Measurements from ENCODE around the gene BARX1.
"Not testable (repeated sequence)": the region's sequence is repeated elsewhere in the genome, so short reads cannot be mapped to it uniquely, and the experiment has no call there.

The BARX1 gene

DNA sequence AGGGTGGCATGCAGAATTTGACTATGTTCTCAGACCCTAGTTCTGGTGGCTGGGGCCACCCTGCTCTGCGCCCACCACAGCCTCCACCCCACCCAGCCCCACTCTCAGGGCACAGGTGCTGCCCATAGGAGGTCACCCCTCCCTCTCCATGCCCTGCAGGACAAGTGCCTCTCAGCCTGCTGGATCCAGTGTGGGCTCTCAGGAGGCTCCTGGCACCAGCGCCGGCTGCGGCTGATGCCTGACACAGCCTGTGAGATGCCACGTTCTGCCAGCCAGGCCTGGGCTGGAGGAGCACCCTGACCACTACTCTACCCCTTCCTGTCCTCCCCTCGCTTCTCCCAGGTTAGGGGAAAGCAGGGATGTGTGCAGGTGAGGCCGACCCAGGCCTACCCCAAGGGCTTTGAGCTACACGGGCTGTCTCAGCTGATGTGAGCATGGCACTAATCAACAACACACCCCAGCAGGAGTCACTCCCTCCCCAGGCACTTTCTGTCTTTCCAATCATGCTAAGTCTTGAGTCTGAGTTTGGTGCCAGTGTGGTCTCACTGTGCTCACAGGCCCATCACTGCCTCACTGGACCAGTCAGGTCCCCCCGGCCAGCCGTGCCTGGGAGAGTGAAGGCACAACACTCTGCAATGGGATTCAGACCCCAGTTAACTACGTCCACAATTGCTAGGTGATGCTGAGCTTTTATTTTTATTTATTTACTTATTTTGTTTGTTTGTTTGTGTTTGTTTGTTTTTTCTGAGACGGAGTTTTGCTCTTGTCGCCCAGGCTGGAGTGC lies 12.1 kb upstream of the BARX1 start:
- no peak overlapping the region for H3K4me3 ChIP-seq (ENCODE audit: low read depth, low read length)

- H3K4me3 ChIP-seq (ENCODE audit: low read depth, low read length) = no peak overlapping the region
Measured at GRCh38 chr9:93965830-93966577, 10.8 kb upstream of the BARX1 start.

DNA sequence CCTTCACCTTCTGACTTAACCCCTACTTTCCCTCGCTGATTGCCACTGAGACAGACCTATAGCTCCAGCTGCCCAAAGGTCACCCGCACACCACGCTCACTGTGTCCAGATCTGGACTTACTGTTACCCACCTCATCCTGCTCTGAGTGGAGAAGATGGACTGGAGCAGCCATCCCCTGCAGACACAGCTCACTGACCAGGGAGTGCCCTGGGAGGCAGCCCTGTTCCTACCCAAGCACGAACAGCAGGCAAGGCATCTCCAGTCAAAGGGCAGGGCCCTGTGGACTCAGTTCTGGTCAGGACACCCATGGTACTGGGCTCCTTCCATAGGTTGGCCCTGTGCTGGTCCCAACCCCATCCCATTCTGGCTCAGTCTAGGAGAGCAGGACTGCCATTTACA lies 9.5 kb upstream of the BARX1 start:
- H3K4me3 ChIP-seq (ENCODE audit: low read depth, low read length) = no peak overlapping the region

GRCh38 chr9:93963969-93964368 lies 8.8 kb upstream of the BARX1 start:
- H3K4me3 ChIP-seq (ENCODE audit: low read depth, low read length) = no peak overlapping the region

DNA sequence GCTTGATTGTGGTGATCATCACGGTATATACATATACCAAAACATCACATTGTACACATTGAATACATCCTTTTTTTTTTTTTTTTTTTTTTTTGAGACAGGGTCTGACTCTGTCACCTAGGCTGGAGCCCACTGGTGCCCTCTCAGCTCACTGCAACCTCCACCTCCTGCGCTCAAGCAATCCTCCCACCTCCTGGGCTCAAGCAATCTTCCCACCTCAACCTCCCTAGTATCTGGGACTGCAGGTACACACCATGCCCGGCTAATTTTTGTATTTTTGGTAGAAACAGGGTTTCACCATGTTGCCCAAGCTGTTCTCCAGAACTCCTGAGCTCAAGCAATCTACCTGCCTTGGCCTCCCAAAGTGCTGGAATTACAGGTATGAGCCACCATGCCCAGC lies 8.3 kb upstream of the BARX1 start:
- H3K4me3 ChIP-seq (ENCODE audit: low read depth, low read length) = not testable (repeated sequence)

GRCh38 chr9:93962561-93963440 lies 7.6 kb upstream of the BARX1 start:
- no peak overlapping the region for H3K4me3 ChIP-seq (ENCODE audit: low read depth, low read length)

DNA sequence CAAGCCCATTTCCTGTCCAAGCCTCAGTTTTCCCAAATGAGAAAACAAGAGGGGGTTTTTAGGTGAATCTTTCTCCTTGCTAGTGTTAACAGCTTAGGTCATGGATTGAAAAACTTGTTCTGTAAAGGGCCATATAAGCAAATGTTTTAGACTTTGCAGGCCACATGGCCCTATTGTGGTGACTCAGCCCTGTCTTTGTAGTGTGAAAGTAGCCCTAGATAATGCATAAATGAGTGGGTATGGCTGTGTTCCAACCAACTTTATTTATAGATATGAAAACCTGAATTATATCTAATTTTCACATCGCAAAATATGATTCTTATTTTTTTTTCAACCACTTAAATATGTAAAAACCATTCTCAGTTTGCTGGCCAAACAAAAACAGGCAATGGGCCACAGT lies 6.9 kb upstream of the BARX1 start:
- H3K4me3 ChIP-seq (ENCODE audit: low read depth, low read length) = no peak overlapping the region

DNA sequence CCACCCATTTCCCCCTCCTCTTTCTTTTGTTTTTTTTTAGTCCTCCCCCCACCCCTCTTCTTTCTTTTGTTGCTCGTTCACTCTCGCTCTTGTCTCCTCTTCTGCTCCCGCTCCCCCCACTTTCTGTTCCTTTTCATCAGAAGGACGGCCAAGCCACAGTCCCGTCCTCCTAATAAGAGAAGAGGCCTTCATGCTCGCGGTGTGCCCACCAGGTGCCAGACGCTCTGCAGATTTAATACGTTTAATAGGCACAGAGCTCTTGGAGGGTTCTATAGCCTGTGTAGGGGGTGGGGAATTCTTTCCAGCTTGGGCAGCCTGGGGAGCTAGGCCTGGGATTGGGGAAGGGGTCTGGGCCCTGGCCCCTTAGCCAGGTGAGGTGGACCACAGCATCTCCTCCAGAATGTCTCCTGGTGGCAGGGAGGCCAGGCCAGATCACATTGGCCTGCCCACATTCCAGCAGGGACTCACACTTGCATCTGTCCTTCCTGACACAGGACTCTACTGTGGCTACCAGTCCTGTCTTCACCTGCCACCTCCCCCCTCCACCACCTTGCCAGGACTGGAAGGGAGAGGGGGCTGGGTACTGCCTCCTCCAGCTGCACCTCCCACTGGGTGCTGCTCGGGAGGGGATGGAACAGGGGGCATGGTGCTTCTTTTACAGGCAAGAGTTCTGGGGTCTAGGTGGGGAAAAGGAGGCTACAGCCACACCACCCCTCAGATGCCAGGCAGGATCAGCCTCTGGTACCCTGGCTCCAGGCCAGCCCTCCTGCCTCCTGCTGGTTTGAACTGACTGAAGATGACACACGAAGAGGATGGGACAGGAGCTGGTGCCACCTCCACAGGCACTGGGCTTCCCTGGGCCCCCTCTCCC lies 6.1 kb upstream of the BARX1 start:
- no peak overlapping the region for H3K4me3 ChIP-seq (ENCODE audit: low read depth, low read length)

DNA sequence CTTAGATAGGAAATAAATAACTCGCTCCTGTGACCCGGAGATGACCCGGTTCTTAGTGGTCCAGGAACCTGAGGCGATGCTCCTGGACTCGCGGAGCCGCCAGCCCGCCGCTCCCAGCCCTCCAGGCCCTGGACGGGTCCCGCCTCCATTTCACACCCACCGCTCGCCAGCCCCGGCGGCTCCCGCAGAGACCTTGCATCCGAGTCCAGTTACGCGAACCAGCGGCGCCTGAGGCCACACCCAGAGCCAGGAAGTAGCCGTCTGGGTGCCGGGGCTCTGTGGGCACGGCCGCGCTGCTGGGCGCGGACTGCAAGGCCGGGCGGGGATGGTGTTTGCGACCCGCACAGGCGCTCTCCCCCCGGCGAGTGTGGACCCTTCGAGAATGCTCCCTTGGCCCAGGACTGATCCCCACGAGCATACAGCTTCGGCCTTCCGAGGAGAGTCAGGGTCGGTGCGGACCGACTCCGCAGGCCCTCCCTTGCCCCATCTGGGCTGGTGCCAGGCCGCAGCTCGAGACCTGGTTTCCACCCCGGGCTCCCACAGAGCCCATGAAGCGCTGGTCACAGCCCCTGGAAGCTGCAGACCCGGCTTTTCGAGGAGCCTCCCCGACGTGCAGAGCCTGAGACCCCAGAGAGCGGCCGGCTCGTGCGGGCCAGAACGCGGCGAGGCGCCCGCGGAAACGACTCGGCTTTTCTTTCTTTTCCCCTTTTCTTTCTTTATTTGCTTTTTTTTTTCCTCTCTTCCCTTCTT lies 5.2 kb upstream of the BARX1 start:
- H3K4me3 ChIP-seq (ENCODE audit: low read depth, low read length) = no peak overlapping the region

GRCh38 chr9:93959739-93960154 lies 4.6 kb upstream of the BARX1 start:
- H3K4me3 ChIP-seq (ENCODE audit: low read depth, low read length) = no peak overlapping the region

DNA sequence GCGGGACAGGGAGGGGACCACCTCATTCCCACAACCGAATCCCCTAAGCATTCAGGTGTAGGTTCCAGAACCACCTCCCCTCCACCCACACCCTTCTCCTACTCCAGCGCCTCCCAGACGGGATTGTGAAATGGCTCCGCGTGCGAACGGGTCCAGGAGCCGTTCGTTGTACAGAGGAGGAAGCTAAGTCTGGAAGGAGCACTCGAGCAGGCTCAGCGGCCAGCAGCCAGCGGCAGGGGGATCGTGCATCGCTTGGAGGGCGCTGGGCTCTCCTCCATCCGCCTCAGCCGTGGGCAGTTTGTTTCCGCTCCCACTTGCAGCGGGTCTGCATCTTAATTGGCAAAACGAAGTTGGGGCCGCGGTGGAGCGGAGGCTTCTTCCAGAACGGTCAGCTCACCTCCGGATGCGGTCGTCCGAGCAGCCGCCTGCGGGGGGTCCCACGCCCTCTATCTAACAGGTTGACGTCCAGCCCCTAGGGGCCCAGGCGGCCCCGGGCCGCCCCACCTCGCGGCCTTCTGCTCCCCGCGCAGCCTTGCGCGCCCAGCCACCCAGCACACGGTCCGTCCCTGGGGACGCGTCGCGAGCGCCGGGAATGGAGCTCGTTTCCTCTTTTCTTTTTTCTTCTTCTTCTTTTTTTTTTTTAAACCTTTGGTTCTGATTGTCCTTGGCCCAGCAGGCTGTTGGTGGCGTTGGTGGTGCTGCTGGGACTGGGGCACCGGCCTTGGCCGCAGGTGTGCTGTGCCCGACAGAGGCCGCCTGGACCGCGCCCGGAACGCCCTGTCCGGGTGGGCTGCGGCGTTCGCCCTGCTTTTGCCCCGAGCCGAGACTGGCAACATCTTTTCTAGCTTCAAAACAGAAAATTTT lies 3.9 kb upstream of the BARX1 start:
- H3K4me3 ChIP-seq (ENCODE audit: low read depth, low read length) = peak overlapping the region; percentile 4

DNA sequence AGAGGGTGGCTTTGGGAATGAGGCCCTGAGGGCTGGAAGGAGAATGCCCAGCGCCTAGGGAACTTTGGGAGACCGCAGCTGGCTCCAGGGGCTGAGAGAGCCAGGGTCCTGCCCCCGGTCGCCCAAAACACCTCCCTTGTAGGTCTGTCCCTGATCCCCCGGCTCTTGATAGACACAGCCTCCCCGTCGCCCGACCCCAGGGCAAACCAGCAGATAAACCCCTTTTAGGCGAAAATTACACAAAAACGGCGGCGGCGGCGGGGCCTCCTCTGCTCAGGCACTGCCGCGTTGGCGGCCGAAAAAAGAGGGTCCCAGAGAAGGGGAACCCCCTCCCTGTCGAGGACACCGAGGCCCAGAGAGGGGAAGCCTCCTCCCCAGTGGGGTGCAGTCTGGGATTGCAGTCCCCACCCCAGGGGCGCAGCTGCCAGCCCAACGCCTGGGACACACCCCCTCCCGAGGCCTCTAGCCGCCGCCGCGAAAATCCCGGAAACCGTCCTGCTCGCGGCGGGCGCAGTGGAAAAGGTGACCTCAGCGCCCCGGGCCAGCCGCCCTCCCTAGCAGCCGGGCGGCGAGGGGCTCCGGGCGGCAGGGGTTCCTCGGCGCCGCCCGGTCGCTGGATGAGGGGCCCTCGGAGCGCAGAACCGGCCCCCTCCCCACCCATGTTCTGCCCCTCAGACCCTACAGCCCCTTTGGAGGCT lies 3.1 kb upstream of the BARX1 start:
- H3K4me3 ChIP-seq (ENCODE audit: low read depth, low read length) = no peak overlapping the region

DNA sequence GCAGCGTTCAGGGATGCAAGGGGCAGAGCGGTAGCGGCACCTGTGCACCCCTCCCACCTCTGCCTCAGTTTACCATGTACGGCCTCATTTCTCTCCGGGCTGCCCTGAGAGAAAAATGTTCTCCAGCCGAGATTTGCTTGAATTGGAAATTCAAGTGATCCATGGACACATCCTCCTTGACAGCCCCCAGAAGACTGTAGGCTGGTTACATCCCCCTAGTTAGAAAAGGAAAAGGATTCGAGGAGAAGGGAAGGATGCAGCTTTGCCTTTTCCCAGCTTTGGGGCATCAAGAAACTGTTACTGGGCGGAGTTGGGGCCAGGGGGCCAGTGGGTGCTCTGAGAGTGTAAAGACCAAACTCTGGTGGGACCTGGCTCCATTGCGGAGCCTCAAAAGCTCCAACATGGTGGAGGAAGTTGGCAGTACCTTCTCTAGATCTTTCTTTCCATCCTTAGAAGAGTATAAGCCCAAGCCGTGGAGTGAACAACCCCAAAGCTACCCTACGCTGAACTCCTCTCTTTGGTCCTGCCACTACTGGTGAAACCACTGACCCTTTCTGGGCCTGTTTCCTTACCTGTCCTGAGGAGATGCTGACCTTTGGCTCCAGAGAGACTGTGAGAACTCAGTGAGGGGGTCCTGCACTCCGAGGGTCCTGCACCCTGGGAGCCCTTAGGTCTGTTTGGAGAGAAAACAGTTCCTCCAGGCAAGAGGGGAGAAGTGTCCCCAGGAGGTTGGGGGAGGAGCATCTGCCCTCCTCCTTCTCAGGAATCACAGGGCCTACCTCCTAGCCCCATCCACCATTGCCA lies 1.0 kb upstream of the BARX1 start:
- peak overlapping the region; percentile 29 for H3K4me3 ChIP-seq (ENCODE audit: low read depth, low read length)

DNA sequence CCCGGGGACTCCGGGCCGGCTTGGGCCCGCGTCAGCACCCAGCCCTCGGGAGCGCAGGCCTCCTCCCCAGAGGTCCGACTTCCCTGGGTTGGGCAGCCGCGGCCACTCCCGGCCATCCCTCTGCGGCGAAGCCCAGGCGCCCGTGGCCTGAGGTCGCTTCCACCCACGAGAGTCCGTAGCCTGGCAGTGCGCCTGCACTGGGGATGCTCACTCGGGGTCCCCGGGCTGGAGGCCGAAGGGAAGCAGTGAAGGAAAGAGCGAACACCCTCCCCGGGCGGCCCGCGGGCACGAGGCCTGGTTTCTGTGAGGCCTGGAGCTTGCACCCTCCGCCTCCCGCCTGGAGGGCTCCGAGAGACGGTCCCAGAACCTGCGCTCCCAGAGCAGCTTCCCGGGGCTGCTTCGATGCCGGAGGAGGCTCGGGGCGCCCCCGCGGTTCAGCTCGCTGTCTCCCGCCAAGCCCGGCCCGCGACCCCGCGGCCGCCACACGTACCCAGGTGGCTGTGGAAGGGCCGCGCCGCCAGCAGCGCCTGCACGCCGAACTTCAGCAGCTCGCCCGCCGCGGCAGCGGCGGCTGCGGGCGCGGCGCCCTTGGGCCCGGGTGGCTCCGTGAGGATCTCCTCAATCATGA lies 607 bp downstream of the BARX1 start:
- H3K4me3 ChIP-seq (ENCODE audit: low read depth, low read length) = no peak overlapping the region

DNA sequence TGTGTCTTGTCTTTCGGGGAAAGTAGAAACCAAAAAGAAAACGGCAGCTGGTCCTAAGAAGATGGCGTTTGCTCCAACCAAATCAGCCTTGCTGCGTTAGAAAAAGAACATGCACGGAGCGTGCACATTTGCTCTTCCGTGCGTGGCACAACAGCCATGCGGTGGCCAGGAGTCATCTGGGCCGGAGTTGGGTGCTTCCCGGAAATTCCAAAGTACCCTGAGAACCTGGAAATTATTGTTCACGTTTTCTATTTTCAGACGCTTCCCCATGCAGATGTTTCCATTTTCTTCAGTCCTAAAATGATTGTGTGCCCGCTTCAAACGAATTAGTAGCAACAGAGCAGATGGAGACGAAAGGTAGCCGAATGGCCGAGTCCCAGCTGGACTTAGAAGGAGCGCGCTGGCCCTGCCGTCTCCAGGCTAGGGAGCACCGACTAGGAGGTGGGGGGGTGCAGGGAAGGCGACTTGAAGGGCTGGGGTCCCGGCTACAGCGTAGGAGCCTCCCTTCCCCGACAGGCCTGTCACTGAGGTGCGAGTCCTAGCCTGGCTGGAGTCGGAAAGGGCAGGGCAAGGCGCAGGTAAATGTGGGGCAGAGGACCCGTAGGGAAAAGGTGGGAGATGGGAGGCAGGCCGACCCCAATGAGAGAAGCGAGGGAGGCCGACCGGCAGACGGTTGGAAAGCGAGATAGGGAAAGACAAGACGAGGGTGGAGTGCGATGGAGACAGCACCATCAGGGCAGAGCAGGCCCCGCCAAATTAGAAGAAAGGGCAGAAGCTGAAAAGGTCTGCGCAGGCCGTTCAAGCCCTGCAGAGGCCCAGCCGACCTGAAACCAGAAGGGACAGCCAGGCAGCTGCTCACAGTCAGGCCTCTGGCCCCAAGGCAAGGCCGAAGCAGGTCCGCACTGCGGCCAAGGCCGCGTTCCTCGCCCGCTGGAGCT lies 1.4 kb downstream of the BARX1 start:
- H3K4me3 ChIP-seq (ENCODE audit: low read depth, low read length) = no peak overlapping the region

All from iPS-11a (cell line).